PC-3 (cell line): ENCODE measurements around the gene PAX5.

ENCODE experiments used
- EZH2 ChIP-seq: fragments of 300-600 bp; sonication (generic); IDR thresholded peaks from one replicate; pipeline ENCODE4 v1.6.1; 2017; ENCODE audit warnings: antibody characterized with exemption, mild to moderate bottlenecking, low read length; ENCODE audit not compliant: unreplicated experiment
- EZH2phosphoT487 ChIP-seq: fragments of 300-600 bp; sonication (generic); IDR thresholded peaks from 2 replicates; pipeline ENCODE4 v1.6.1; 2018; ENCODE audit warnings: mild to moderate bottlenecking, antibody characterized with exemption, low read length, borderline replicate concordance
- TF ChIP-seq, protein P1 (sequence below): fragments of 300-600 bp; sonication (generic); conservative IDR thresholded peaks from 2 replicates; pipeline ENCODE4 v1.5.1; 2017; ENCODE audit warnings: antibody characterized with exemption, low read depth, mild to moderate bottlenecking, low read length

DNA sequence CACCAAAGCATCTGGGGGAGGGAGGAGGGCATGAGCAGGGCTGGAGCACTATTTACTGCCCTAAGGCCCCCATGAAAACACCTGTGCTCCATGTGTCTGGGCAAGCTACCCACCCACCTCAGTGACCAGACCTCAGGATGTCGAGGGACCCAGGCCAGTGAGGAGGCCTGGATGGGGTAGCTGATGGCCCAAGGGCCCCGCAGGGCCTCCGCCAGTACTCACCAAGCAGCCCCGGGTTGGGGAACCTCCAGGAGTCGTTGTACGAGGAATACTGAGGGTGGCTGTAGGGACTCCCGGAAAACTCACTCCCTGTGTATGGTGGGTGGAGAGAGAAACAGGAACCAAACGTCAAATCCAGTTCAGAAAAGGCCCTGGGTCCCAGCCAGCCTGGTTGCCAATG, 187.4 kb downstream of the PAX5 start:
- TF ChIP-seq, protein P1, sequence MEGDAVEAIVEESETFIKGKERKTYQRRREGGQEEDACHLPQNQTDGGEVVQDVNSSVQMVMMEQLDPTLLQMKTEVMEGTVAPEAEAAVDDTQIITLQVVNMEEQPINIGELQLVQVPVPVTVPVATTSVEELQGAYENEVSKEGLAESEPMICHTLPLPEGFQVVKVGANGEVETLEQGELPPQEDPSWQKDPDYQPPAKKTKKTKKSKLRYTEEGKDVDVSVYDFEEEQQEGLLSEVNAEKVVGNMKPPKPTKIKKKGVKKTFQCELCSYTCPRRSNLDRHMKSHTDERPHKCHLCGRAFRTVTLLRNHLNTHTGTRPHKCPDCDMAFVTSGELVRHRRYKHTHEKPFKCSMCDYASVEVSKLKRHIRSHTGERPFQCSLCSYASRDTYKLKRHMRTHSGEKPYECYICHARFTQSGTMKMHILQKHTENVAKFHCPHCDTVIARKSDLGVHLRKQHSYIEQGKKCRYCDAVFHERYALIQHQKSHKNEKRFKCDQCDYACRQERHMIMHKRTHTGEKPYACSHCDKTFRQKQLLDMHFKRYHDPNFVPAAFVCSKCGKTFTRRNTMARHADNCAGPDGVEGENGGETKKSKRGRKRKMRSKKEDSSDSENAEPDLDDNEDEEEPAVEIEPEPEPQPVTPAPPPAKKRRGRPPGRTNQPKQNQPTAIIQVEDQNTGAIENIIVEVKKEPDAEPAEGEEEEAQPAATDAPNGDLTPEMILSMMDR: no peak
- TF ChIP-seq EZH2 (no peak), EZH2phosphoT487 (no peak)
